CD14-positive monocyte (primary cell): Measurements from ENCODE around the gene ZC3H10. TPM values are rescaled to one million over a fixed set of nuclear protein-coding genes. Genes with fewer than 3 reads are reported as not detected.

Experiments used
- DNase-seq, 3 donors: peaks; one replicate each; pipeline ENCODE4 v3.0.0-alpha.2; 2011 to 2022
- H2AFZ ChIP-seq: 2 replicates; pipeline ENCODE4 v1.6.0; 2012; ENCODE audit warnings: mild to moderate bottlenecking, low read depth, low read length, inconsistent platforms; ENCODE audit not compliant: insufficient read depth, poor library complexity, severe bottlenecking
- H3K27ac ChIP-seq, 2 donors: 1 replicate in 1 of 2; 2 replicates in 1 of 2; pipeline ENCODE4 v1.5.1; 2012 to 2013; ENCODE audit warnings: low read length in 2 of 2, control low read depth in 1 of 2, inconsistent platforms in 1 of 2, low read depth in 1 of 2, mild to moderate bottlenecking in 1 of 2
- H3K27me3 ChIP-seq, 2 donors: one replicate each; pipeline versions ENCODE4 v1.6.0 to v1.6.1; 2011 to 2013; ENCODE audit warnings: low read length in 2 of 2; ENCODE audit not compliant: control insufficient read depth in 2 of 2, insufficient read depth in 2 of 2
- H3K36me3 ChIP-seq, 2 donors: replicated peaks in 1 of 2; 1 replicate in 1 of 2; 2 replicates in 1 of 2; pipeline versions ENCODE4 v1.5.1 to v1.6.1; 2012 to 2013; ENCODE audit warnings: low read length in 2 of 2, control low read depth in 1 of 2, inconsistent platforms in 1 of 2, mild to moderate bottlenecking in 1 of 2; ENCODE audit not compliant: insufficient read depth in 2 of 2, control insufficient read depth in 1 of 2
- H3K4me1 ChIP-seq, 2 donors: 1 replicate in 1 of 2; 2 replicates in 1 of 2; pipeline versions ENCODE4 v1.5.1 to v1.6.1; 2012 to 2013; ENCODE audit warnings: low read length in 2 of 2, control low read depth in 1 of 2, inconsistent platforms in 1 of 2, mild to moderate bottlenecking in 1 of 2, moderate library complexity in 1 of 2; ENCODE audit not compliant: insufficient read depth in 2 of 2, control insufficient read depth in 1 of 2
- H3K4me2 ChIP-seq: replicated peaks from 2 replicates; pipeline ENCODE3; 2012; ENCODE audit warnings: low read length, moderate library complexity, mild to moderate bottlenecking; ENCODE audit not compliant: poor library complexity, severe bottlenecking; ENCODE audit errors: extremely low read depth
- H3K4me3 ChIP-seq, 3 experiments: fragments of 200-600 bp in 1 of 3; sonication (generic) in 1 of 3; replicated peaks in 1 of 3; 1 replicate in 2 of 3; 2 replicates in 1 of 3; pipeline ENCODE4 v1.5.1; 2011 to 2013; ENCODE audit warnings: low read length in 3 of 3, mild to moderate bottlenecking in 3 of 3, control low read depth in 2 of 3, low read depth in 2 of 3, inconsistent platforms in 1 of 3, moderate library complexity in 1 of 3
- H3K79me2 ChIP-seq: 2 replicates; pipeline ENCODE4 v1.6.0; 2012; ENCODE audit warnings: mild to moderate bottlenecking, control low read depth, inconsistent platforms, low read length, moderate library complexity; ENCODE audit not compliant: insufficient read depth
- H3K9ac ChIP-seq: 2 replicates; pipeline ENCODE4 v1.6.0; 2017; ENCODE audit warnings: low read length, mild to moderate bottlenecking; ENCODE audit not compliant: insufficient read depth, poor library complexity, severe bottlenecking
- H3K9me3 ChIP-seq, 2 donors: replicated peaks in 1 of 2; 1 replicate in 1 of 2; 2 replicates in 1 of 2; pipeline versions ENCODE4 v1.5.1 to v1.6.1; 2012 to 2013; ENCODE audit warnings: low read length in 2 of 2, control low read depth in 1 of 2; ENCODE audit not compliant: control insufficient read depth in 1 of 2, insufficient read depth in 1 of 2
- H4K20me1 ChIP-seq: 2 replicates; pipeline ENCODE4 v1.6.0; 2012; ENCODE audit warnings: mild to moderate bottlenecking, low read length, control low read depth, moderate library complexity; ENCODE audit not compliant: insufficient read depth
- H3K27ac Mint-ChIP-seq, 7 donors: one replicate each; pipeline ENCODE4 v1.8.0; 2020; ENCODE audit warnings: mild to moderate bottlenecking in 7 of 7, mixed read lengths in 7 of 7, moderate library complexity in 6 of 7, inconsistent platforms in 2 of 7
- H3K27me3 Mint-ChIP-seq, 3 donors: one replicate each; pipeline ENCODE4 v1.8.0; 2021 to 2022; ENCODE audit warnings: low read depth in 3 of 3, mild to moderate bottlenecking in 3 of 3, mixed read lengths in 3 of 3, moderate library complexity in 3 of 3, inconsistent platforms in 1 of 3
- H3K36me3 Mint-ChIP-seq, 2 donors: one replicate each; pipeline ENCODE4 v1.8.0; 2020; ENCODE audit warnings: mixed read lengths in 2 of 2, inconsistent platforms in 1 of 2, mild to moderate bottlenecking in 1 of 2
- H3K4me1 Mint-ChIP-seq: one replicate; pipeline ENCODE4 v1.8.0; 2020; ENCODE audit warnings: mild to moderate bottlenecking, mixed read lengths
- H3K4me3 Mint-ChIP-seq, 2 donors: one replicate each; pipeline ENCODE4 v1.8.0; 2020; ENCODE audit warnings: mild to moderate bottlenecking in 2 of 2, mixed read lengths in 2 of 2, moderate library complexity in 1 of 2
- H3K9me3 Mint-ChIP-seq, 7 donors: one replicate each; pipeline ENCODE4 v1.8.0; 2020 to 2022; ENCODE audit warnings: mixed read lengths in 7 of 7, mild to moderate bottlenecking in 6 of 7, moderate library complexity in 6 of 7, inconsistent platforms in 2 of 7
- CTCF ChIP-seq: fragments of 200-600 bp; IDR thresholded peaks from one replicate; pipeline ENCODE4 v1.8.0; 2022; ENCODE audit warnings: antibody characterized with exemption, mild to moderate bottlenecking
- WGBS: methylation state at CpG from one replicate; pipeline ENCODE4 v1.1.5; 2013; ENCODE audit warnings: missing lambda C conversion rate; ENCODE audit not compliant: insufficient coverage; 5-methylcytosine and 5-hydroxymethylcytosine counted together
- intact Hi-C, 2 donors: fragments of 100-400 bp; cut with micrococcal nuclease; formaldehyde crosslinking; loops; one replicate each; pipeline versions ENCODE4 v1.15.0 to v1.15.1; 2023
- polyA plus RNA-seq, 3 donors: library from polyadenylated mRNA; depleted of rRNA in 1 of 3; unstranded in 2 of 3; stranded (reverse) in 1 of 3; fragments of 300-500 nt in 2 of 3; fragments of >200 nt in 1 of 3; fragmentation: Illumina TruSeq in 2 of 3; gene quantifications; 1 replicate in 2 of 3; 2 replicates in 1 of 3; pipeline ENCODE4 v1.2.3, GENCODE V29; 2012 to 2021

ZC3H10 gene
- polyA plus RNA-seq, 3 donors = 1.7 to 3.1 (median 1.8) TPM

GRCh38 chr12:56087220-56087619, 30.8 kb upstream of the ZC3H10 start:
- no peaks in the 10 kb centered on the region for H3K36me3 Mint-ChIP-seq
- H3K4me3 ChIP-seq = no peak overlapping the region
- 93% methylated on average over 6 of the region's 6 CpGs for WGBS

DNA sequence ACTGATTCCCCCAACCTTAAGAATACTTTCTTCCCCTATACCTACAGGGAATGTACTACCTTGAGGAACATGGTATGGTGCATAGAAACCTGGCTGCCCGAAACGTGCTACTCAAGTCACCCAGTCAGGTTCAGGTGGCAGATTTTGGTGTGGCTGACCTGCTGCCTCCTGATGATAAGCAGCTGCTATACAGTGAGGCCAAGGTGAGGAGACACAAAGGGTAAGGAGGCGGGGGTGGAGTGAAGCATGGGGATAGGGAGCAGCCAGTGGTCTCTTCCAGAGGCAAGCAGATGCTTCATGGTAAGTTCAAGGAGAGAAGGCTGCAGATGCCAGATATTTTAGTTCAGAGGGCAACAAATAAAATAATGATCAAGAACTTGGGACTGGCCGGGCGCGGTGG, 20.3 kb upstream of the ZC3H10 start:
- no peaks in the 10 kb centered on the region for H4K20me1 ChIP-seq
- H3K9ac ChIP-seq = no peak overlapping the region
- H3K27me3 ChIP-seq = peaks cover 0 to 5% of the 10 kb centered on the region in 2 donors
- TF ChIP-seq CTCF = no peak
- intact Hi-C loops = no loop called here
- no peak overlapping the region for H2AFZ ChIP-seq
- H3K4me3 ChIP-seq = no peak overlapping the region
- Mint-ChIP-seq H3K4me3 (no peak overlapping the region), H3K9me3 (peaks cover 0 to 1% (median 0%) of the 10 kb centered on the region in 7 donors), H3K36me3 (no peaks in the 10 kb centered on the region), H3K27me3 (peaks cover 15 to 28% (median 20%) of the 10 kb centered on the region in 3 donors), H3K27ac (no peak overlapping the region), H3K4me1 (peaks cover under 1% of the 10 kb centered on the region)
- H3K36me3 ChIP-seq = no peaks in the 10 kb centered on the region
- no peak for DNase-seq
- no peak overlapping the region for H3K27ac ChIP-seq
- H3K4me1 ChIP-seq = no peaks in the 10 kb centered on the region
- H3K79me2 ChIP-seq = no peaks in the 10 kb centered on the region
- no peak overlapping the region for H3K4me2 ChIP-seq
- H3K9me3 ChIP-seq = no peaks in the 10 kb centered on the region
- WGBS = 93% methylated on average over 6 of the region's 6 CpGs

More at GRCh38 chr12:56087220-56087619, 30.8 kb upstream of the ZC3H10 start:
- Histone ChIP-seq H3K9me3 (no peaks in the 10 kb centered on the region), H3K27ac (no peak overlapping the region), H2AFZ (peak overlapping the region; percentile 13), H3K79me2 (no peaks in the 10 kb centered on the region), H3K36me3 (no peaks in the 10 kb centered on the region), H3K4me1 (no peaks in the 10 kb centered on the region), H3K27me3 (peaks cover 0 to 9% of the 10 kb centered on the region in 2 donors), H3K4me2 (no peak overlapping the region), H4K20me1 (no peaks in the 10 kb centered on the region), H3K9ac (no peak overlapping the region)
- H3K4me3 Mint-ChIP-seq = no peak overlapping the region
- no peak overlapping the region for H3K27ac Mint-ChIP-seq
- DNase-seq = no peak
- no peaks in the 10 kb centered on the region for H3K4me1 Mint-ChIP-seq
- intact Hi-C loops = no loop called here
- peaks cover 17 to 19% (median 19%) of the 10 kb centered on the region in 3 donors for H3K27me3 Mint-ChIP-seq
- H3K9me3 Mint-ChIP-seq = peaks cover 0 to 3% (median 0%) of the 10 kb centered on the region in 7 donors
- TF ChIP-seq CTCF = no peak
